HG03095 (cell line): ENCODE data around the gene CD82.

ENCODE experiments used
- ATAC-seq: cut with Tn5 transposase; IDR thresholded peaks from one replicate; pipeline ENCODE4 v1.9.1; 2021; ENCODE audit warnings: moderate library complexity; ENCODE audit not compliant: unreplicated experiment

Gene CD82

DNA sequence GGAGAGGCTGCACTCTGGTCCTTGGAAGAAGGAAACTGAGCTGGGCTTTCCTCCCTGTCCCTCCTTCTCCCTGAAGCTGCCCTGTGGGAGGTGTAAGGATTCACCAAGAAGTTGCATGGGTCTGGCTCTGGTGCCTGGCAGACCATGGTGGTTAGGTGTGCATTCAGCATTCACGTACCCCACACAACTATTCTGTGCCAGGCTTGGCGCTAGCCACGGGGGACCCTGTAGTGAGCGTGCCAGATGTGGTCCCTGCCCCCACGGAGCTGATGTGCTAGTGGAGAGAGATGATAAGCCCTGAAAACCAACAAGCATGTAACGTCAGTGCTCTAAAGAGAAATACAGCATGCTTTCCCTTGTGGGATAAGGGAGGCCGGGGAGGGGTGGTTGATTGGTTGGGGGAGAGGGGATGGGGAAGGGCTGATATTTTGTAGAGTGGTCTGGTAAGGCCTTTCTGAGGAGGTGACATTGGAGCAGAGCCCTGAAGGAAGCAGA is 48.9 kb downstream of the CD82 start:
- ATAC-seq = no peak

DNA sequence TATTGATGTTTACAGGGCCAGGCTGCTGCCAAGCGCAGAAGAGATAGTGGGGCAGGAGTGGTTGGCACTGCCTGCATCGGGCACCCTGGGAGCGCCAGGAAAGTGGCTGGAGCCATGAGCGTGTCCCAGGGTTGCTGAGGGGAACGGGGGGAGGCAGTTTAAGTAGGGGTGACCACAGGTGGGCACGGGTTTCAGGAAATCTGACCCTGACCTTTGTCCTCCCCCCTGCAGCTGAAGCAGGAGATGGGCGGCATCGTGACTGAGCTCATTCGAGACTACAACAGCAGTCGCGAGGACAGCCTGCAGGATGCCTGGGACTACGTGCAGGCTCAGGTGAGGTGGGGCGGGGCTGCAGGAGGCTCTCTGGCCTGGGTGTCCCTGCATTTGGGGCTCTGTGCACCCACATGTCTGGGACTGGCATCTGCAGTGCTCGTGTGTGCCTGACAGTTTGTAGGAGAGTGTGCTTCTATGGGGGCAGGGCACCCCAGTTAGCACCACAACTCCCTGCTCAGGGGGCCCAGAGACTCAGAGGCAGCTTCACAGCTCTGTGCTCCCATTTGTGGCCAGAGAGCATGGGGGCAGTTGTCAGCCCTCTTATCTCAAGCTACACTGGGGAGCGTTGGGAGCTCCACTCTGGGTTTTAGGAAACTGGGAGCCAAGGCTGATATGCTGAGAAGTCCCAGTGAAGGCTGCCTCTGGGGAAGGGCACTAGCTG is 49.7 kb downstream of the CD82 start:
- ATAC-seq = no peak

DNA sequence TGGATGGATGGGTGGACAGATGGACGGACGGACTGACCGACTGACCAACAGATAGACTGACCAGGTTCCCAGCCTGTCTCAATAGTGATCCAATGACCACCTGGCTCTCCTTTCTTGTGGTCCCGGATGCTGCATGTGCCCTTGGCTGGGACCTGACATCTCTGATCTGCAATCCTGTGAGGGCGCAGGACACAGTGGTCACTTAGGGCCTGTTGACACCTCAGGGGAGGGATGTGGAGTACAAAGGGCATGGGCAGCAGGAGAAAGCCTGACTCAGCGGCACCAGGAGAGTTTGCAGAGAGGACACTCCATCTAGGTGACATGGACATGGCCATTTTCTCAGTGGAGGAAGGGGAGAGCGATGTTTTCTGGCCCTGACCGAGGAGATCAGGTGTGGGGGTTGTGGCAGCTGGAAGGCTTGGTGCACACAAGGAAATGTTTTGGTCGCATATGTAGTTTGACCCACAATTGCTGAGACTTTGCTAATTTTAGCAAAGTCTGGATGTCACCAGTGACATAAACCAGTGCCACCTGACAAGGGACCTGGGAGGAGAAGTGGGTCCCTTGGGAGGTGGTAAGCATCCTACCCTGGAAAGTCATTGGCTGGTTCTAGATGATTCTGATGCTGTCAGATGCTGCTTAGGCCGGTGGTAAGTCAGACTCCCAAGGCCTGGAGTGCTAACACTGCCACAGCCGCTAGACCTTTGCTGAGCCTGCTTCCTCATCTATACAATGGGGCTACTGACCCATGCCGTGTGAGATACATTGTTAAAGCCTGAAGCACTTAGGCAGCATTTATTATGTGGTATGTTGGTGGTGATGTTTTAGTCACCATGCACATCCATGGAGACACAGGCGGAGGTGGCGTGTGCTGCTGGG is 50.7 kb downstream of the CD82 start:
- no peak for ATAC-seq

DNA sequence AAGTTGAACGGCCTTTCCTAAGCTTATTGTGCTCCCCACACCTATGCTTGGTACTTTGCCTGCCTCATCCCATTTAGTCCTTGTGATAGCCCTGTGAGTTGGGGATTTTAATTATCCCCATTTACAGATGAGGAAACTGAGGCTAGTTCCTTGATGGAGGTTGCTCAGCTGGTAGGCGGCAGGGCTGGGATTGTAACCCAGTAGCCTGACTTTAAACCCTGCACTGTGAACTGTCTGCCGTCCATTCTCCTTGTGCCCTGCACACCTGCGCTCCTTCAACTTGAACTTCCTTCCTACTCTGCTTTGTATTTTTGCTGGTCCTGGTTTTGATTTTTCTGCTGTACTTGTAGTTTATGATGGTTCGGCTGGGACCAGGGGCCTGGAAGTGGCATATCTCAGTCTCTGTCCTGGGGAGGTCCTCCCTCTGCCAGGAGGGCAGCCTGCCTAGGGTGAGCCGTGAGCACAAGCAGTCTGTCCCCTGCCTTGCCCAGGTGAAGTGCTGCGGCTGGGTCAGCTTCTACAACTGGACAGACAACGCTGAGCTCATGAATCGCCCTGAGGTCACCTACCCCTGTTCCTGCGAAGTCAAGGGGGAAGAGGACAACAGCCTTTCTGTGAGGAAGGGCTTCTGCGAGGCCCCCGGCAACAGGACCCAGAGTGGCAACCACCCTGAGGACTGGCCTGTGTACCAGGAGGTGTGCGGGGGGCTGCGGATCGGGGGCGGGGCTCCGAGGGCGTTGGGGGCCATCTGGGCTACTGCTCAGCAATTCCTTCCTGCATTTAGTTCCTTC is 52.4 kb downstream of the CD82 start:
- no peak for ATAC-seq

DNA sequence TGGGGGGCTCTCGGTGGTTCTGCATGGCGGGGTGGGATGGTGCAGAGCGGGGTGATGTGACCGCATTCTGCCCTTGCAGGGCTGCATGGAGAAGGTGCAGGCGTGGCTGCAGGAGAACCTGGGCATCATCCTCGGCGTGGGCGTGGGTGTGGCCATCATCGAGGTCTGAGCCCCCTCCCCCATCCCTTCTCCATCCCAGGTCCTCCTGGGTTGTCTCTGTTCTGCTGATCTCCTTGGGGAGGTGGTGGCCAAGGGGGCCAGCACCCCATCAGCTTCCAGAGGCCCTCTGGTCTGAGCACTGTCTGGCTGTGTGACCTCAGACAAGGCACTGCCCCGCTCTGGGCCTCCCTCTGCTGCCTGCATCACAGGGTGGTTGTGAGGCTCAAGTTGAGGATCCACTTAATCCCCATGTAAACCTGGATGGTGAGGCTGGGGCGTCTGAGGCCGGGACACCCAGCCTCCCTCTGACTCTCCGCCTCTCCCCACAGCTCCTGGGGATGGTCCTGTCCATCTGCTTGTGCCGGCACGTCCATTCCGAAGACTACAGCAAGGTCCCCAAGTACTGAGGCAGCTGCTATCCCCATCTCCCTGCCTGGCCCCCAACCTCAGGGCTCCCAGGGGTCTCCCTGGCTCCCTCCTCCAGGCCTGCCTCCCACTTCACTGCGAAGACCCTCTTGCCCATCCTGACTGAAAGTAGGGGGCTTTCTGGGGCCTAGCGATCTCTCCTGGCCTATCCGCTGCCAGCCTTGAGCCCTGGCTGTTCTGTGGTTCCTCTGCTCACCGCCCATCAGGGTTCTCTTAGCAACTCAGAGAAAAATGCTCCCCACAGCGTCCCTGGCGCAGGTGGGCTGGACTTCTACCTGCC is 53.3 kb downstream of the CD82 start:
- no peak for ATAC-seq

DNA sequence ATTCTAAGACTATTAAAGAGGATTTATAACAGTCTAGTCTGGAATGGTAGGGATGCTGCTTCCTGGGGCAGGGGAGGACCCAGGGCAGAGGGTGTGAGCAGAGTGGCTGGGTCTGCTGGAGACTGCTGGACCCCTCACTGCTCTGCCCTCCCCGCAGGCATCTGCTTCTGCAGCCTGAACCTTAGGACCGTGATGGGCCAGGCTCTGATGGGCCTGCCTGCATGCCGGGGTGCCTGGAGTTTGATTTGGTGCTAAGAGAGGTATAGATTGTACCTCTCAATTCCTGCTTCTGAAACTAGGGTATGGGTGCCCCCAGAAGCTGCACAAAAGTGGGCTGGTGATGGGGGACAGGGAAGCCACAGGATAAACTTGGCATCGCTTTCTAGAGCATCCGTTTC is 54.9 kb downstream of the CD82 start:
- ATAC-seq = no peak

DNA sequence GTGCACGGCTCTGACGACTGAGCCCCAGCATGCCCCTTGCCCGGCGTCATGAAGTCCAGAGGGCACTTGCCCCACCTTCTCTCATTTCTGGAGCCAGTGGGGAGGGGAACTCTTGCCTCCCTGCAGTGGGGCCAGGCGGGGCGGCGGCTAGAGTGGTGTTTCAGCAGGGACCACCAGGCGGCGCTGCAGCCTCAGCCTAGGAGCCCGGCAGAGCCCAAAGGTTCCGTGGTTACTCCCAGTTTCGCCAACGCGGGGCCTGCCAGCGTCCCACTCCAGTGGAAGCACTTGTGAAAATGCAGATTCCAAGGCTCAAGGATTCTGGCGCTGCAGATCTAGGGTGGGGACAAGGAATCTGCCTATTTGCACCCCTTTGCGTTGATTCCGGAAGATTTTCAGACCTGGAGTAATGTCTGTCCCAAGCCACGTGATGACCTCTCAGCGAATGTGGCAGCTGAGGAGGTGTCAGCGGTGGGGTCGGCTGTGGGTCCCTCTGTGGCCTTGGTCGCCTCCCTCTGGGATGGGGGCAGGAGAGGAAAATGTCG is 55.7 kb downstream of the CD82 start:
- ATAC-seq = no peak

DNA sequence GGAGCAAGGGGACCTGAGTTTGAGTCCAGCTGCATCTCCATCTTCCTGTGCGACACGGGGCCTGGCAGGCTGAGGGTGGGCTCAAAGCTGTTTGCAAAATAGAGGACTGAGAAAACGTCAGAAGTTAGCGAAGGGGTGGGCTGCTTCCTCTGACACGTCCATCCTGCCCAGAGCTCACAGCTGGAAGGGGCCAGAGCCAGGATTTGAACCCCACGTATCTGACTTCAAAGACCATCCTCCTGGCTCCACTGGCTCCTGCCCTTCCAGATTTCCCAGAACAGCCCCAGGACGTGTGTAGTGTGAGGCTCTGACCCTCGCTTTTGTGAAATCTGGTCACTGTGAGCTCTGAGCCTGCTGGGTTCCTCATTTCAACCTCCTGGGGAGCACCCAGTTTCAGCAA is 56.3 kb downstream of the CD82 start:
- ATAC-seq = no peak

DNA sequence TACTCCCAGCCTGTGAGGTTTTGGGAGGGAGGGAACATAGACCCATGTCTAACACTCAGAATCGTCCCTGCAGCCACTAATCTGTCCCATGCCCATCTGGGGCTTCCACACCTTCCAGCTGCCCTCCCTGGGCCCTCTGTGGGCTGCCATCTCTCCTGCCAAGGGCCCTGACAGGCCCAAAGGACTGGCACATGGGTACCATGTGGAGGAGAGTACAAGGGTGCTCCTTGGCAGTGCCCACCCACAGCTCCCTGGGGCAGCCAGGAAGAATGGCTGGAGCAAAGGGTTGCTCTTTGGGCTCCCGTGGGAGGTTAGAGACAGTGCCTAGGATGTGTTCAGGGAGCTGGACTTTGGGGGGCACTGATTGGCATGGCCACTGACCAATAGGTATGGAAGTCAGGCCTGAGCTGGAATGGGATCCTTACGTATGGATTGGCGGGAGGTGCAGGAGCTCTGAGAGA is 56.8 kb downstream of the CD82 start:
- ATAC-seq = no peak

DNA sequence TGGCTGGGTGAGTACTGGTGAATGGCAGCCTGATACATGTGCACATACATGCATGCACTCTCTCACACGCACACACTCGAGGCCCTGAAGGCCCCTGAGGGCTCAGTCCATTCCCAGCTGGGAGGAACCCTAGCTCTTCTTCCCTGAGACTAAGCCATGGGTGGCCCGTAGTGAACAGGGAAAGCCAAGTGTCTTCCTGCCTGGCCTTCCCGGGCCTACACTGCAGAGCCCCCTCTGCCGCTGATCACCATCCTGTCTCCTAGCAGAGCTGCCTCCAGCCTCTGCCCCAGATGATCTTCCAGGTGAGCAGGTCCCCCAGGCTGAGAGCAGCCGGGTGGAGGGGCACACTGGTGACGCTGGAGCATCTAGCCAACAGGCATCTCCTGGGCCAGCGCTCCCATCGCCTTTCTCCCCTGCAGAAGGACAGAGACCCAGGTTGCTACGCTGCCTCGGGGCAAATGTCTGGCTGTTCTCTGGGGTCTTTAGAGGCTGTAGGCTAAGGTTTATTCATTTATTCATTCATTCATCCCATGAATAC is 57.3 kb downstream of the CD82 start:
- ATAC-seq = no peak

DNA sequence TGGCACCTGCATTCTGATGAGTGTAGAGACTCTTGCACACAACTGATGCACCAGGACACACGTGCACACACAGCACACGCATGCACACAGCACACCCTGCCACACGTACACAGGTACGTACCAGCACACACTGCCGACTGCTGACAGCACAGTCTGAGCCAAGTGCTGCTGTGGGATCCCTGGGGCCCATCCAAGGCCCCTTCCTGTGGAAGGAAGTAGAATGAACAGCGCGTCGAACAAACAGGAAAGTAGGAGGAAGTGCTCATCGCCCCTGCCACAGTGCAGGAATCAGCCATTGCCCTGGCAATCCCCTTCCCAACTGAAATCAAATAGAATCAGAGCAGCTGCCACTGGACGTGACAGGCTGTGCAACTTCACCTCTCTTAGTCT is 57.9 kb downstream of the CD82 start:
- ATAC-seq = no peak

DNA sequence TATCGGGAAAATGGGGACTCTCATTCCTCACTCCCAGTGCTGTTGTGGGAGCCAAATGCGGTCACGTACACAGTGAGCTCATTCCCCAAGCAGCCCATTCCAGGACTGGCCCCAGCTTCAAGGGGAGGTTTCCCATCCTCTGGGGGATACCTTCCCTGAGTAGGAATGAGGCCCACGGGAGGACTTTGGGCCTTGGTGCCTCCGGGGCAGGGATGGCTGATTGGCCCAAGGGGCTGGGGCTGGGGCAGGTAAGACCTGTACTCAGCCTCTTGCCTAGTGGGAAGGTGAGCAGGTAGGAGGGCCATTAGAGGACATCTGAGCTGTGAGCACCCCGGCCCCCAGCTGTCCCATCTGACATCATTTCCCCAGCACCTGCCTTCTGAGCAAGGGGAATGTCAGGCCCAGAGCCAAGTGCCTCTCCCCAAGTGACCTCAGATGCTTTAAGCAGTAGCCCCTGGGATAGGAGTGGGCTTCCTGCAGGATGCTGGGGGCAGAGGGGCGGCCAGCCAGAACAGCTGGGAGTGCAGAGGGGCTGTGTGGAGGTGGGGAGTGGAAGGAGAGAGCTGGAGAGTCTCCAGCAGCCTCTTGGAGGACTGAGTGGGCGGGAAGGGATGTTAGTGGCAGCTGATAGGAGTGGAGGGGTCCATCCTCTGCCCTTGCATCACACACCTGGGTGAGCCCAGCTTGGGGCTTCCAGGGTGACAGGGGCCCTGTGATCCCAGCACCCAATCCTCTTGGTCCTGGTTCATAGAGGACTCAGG is 58.4 kb downstream of the CD82 start:
- no peak for ATAC-seq

DNA sequence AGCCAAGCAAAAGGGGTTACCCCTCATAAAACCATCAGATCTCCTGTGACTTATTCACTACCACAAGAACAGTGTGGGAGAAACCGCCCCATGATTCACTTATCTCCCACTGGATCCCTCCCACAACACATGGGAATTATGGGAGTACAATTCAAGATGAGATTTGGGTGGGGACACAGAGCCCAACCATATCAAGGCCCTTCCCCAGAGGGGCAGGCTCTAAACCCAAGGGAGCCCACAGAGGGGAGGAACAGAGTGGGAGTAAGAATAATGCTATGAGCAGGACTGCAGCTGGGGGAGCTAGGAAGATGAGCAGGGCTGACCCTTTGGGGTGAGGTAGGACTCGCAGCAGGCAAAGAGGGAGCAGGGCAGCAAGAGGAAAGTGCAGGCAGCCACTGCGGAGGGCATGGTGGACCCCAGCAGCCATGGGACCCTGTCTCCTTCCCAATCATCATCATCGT is 59.3 kb downstream of the CD82 start:
- ATAC-seq = no peak

DNA sequence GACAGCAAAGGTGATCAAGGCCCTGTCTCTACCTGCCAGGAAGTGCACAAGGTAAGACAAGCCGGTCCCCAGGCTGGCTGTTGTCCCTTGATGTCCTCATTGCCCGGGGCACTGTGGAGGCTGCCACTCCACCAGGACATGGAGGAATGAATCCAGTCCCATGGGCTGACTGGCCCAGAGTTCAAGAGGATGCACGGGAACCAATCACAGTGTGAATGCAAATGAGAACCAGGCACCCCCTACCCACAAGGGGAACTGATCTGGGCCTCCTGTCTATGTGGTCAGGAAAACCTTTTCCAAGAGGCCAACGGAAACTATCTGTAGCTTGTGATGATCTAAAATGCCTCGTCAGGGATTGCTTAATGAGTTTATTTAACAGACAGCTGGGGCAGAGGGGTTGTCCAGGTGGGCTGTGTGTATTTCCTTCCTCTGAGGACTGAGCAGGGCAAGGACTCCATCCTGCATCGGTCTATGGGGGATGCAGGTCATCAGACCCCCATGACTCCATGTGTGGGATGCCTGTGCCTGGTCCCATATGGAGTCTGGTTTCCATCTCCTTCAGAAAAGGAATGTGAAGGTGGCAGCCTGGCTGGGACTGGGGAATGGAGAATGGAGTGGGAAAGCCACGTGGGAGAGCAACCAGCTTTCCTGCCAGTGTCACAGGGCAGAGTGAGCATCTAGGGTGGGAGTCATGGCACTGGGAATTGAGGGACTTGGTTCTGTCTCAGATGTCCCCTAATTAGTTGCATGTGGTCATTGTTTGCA is 60.5 kb downstream of the CD82 start:
- no peak for ATAC-seq

DNA sequence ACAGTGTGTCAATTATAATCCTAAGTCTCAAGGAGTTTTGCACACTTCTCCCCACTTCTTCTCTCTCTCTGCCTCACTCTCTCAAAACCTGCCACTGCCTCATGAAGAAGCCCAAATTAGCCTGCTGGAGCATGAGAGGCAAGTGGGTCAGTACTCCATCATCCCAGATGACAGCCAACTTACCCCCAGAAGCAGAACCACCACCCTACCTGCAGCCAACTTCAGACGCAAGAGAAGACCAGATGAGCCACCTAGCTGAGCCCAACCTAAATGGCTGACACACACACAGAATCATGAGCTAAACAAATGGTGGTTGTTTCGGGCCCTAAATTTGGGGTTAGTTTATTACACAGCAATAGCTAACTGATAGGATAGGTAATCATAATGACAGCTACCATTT is 61.2 kb downstream of the CD82 start:
- no peak for ATAC-seq

DNA sequence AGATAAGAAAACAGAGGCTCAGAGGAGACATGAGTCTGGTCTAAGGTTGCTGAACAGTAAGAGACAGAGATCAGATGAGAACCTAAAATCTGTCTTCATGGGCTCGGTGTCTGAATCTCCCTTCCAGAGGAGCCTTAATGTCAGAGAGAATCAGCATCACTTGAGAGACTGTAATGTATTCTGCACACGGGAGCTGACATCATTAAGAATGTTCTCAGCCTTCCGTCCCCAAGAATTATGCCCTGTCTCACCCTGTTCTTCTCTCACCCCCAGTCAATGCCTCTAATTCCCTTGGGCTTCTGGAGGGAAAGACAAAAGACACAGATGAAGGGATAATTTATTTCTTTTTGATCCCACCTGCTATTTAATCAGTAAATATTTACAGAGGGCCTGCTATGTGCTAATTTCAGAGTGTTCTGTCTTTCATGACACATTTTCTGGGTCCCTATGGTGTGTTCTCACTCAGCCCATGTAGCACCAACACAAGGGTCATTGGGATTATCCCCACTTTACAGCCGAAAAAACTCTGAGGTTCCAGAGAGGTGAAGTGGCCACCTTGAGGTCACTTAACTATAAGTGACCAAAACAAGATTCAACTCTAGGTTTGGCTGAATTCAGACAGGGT is 61.8 kb downstream of the CD82 start:
- no peak for ATAC-seq

DNA sequence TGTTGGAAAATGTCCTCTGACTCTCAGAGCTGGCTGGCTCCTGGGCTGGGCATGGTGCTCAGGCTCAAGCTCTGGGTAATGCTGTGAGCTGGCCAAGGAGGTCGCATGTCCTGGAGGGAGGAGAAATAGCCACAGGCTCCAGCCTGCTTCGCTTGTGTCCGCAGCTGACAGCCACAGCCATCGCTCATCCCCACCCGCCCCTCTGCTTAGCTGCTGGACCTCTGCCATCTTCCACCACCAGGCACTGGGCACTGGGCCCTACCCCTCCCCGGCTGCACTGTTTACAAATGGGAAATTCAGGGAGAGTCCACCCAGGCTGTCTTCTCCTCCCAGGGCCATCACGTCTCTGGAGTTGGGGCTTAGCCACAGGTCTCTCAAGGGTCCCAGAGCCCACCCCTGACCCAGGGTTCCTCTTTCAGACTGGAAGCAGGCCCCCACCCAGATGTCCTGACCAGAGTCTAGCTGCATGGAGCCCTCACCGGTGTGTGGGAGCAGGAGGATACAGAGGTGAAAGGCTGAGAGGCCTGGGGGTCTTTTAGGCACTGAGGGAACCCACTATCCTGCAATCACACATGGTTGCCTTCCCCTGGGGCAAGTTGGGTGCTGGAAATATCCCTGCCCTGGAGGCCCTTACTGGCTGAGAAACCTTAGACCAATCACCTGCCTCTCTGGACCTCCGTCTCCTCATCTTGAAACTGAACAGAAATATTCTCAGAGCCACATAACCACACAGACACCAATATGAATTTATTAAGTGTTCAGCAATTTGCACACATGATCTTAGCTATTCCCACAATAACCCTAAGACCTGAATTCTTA is 62.7 kb downstream of the CD82 start:
- no peak for ATAC-seq
